C4-2B (cell line): Measurements from ENCODE around the gene BRIP1.

Experiments used
- H3K27ac ChIP-seq: fragments of 450-650 bp; 2 replicates; pipeline ENCODE4 v1.5.1; 2017
- ZFX ChIP-seq: fragments of 450-650 bp; IDR thresholded peaks from 2 replicates; pipeline ENCODE4 v1.6.1; 2017
- TF ChIP-seq, protein P1 (sequence below): fragments of 450-650 bp; conservative IDR thresholded peaks from 2 replicates; pipeline ENCODE4 v1.5.1; 2017; ENCODE audit warnings: mild to moderate bottlenecking

BRIP1 gene

GRCh38 chr17:61808442-61808841, 54.9 kb downstream of the BRIP1 start:
- TF ChIP-seq, protein P1, sequence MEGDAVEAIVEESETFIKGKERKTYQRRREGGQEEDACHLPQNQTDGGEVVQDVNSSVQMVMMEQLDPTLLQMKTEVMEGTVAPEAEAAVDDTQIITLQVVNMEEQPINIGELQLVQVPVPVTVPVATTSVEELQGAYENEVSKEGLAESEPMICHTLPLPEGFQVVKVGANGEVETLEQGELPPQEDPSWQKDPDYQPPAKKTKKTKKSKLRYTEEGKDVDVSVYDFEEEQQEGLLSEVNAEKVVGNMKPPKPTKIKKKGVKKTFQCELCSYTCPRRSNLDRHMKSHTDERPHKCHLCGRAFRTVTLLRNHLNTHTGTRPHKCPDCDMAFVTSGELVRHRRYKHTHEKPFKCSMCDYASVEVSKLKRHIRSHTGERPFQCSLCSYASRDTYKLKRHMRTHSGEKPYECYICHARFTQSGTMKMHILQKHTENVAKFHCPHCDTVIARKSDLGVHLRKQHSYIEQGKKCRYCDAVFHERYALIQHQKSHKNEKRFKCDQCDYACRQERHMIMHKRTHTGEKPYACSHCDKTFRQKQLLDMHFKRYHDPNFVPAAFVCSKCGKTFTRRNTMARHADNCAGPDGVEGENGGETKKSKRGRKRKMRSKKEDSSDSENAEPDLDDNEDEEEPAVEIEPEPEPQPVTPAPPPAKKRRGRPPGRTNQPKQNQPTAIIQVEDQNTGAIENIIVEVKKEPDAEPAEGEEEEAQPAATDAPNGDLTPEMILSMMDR, result no peak
- no peak for TF ChIP-seq ZFX
- H3K27ac ChIP-seq, result no peak overlapping the region

- no peak overlapping the region for H3K27ac ChIP-seq
- TF ChIP-seq, protein P1, result no peak
- no peak for TF ChIP-seq ZFX
Observed at GRCh38 chr17:61806936-61807335, 56.4 kb downstream of the BRIP1 start.

DNA sequence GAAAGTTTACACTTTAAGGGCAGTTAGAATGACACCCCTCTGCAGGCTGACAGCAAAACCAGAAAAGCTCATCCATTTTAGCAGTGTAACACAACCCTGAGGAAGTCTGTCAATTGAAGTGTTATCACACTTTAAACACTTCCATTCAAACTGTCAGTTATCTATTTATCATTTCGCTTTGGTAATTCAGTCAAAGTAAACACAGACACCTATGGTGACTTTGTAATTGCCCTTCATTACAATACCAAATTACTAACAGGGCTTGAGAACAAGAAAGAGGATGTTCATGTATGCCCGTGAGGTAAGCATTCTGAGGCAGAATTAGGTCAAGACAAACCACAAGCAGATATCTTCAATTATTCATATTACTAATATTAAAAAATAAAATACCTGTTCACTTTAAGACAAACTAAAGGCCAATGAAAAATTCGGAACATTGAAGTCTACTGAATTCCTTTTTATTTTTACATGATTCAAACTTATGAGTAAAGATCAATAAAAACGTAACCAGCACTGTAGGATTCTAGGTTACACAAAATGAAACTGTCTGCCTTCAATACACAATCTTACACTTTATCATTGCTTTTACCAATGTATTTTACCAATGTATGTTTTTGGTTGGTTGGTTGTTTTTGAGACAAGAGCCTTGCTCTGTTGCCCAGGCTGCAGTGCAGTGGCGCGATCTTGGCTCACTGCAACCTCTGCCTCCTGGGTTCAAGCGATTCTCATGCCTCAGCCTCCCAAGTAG, 57.1 kb downstream of the BRIP1 start:
- H3K27ac ChIP-seq, result no peak overlapping the region
- TF ChIP-seq, protein P1, result no peak
- TF ChIP-seq ZFX, result no peak

GRCh38 chr17:61805399-61805798, 57.9 kb downstream of the BRIP1 start:
- no peak overlapping the region for H3K27ac ChIP-seq
- TF ChIP-seq ZFX, result no peak
- TF ChIP-seq, protein P1, result no peak

GRCh38 chr17:61803796-61804195, 59.5 kb downstream of the BRIP1 start:
- TF ChIP-seq ZFX, result no peak
- TF ChIP-seq, protein P1, result no peak

DNA sequence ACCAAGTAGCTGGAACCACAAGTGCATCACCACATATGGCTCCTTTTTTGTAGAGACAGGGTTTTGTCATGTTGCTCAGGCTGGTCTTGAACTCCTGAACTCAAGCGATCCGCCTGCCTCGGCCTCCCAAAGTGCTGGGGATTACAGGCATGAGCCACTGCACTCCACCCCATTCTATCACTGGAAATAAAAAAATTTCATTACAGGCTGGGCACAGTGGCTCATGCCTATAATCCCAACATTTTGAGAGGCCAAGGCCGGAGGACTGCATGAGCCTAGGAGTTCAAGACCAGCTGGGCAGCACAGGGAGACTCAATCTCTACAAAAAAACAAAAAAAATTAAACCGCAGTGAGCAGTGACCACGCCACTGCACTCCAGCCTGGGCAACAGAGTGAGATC, 60.1 kb downstream of the BRIP1 start:
- TF ChIP-seq ZFX, result no peak
- TF ChIP-seq, protein P1, result no peak

More at GRCh38 chr17:61803796-61804195, 59.5 kb downstream of the BRIP1 start:
- no peak overlapping the region for H3K27ac ChIP-seq

GRCh38 chr17:61799812-61800484, 63.4 kb downstream of the BRIP1 start:
- no peak for TF ChIP-seq ZFX

More for the DNA sequence above, 60.1 kb downstream of the BRIP1 start:
- no peak overlapping the region for H3K27ac ChIP-seq

More at GRCh38 chr17:61799812-61800484, 63.4 kb downstream of the BRIP1 start:
- H3K27ac ChIP-seq, result no peak overlapping the region
